HepG2 (cell line): ENCODE measurements around the gene ADAMTS17. TPM values are rescaled to one million over a fixed set of nuclear protein-coding genes. Genes with fewer than 3 reads are reported as not detected.

ENCODE experiments used
- ATAC-seq: fragments of 200-7000 bp; cut with Tn5 transposase; 3 replicates; pipeline ENCODE4 v1.9.1; 2020; ENCODE audit warnings: mild to moderate bottlenecking, moderate library complexity
- BruUV-seq: library from RNA; stranded (reverse); fragments of 400-500 nt; replicated peaks from 2 replicates; lab custom pipeline; 2021; lab: Mats Ljungman, UMichigan
- CTCF ChIA-PET: fragments of 300-600 bp; formaldehyde crosslinking; extraction: SDS; loops from one replicate; lab custom pipeline; 2021; ENCODE audit warnings: low total read pairs, inconsistent platforms, low intra/inter-chr PET ratio; lab: Yijun Ruan, JAX
- POLR2A ChIA-PET: fragments of 350-600 bp; sonication (Branson Sonifier 250); formaldehyde crosslinking; loops from one replicate; lab custom pipeline; 2020; ENCODE audit warnings: antibody characterized with exemption, inconsistent platforms; lab: Yijun Ruan, JAX
- DNase-seq: peaks from one replicate; pipeline ENCODE4 v3.0.0-alpha.2; 2015; ENCODE audit warnings: low spot score
- FAIRE-seq: peaks from 3 replicates; lab custom pipeline; 2011; peaks lifted over from hg19 to GRCh38; lab: Jason Lieb, UNC
- H2AFZ ChIP-seq: one replicate; pipeline ENCODE4 v1.6.1; 2011; ENCODE audit warnings: low read length, inconsistent platforms
- H3K27ac ChIP-seq: fragments of 300-600 bp; 3 replicates; pipeline ENCODE4 v1.8.0; 2011; ENCODE audit warnings: mixed run types, mild to moderate bottlenecking, mixed read lengths, low read length, inconsistent platforms; ENCODE audit not compliant: insufficient read depth; ENCODE audit errors: extremely low read length
- H3K27me3 ChIP-seq, 2 experiments: fragments of 200-600 bp in 1 of 2; 2 replicates in 1 of 2; 3 replicates in 1 of 2; pipeline versions ENCODE4 v1.6.0 to v1.8.0; 2011; ENCODE audit warnings: low read length in 2 of 2, mild to moderate bottlenecking in 2 of 2, moderate library complexity in 2 of 2, inconsistent platforms in 1 of 2; ENCODE audit not compliant: insufficient read depth in 2 of 2, control insufficient read depth in 1 of 2
- H3K36me3 ChIP-seq, 2 experiments: fragments of 200-600 bp in 1 of 2; replicated peaks in 1 of 2; 2 replicates in 1 of 2; 3 replicates in 1 of 2; pipeline versions ENCODE4 v1.5.1 to v1.8.0; 2011; ENCODE audit warnings: low read length in 2 of 2, inconsistent platforms in 1 of 2; ENCODE audit not compliant: insufficient read depth in 2 of 2, control insufficient read depth in 1 of 2
- H3K4me1 ChIP-seq: 2 replicates; pipeline ENCODE4 v1.5.1; 2012; ENCODE audit warnings: low read length, inconsistent platforms; ENCODE audit not compliant: insufficient read depth
- H3K4me2 ChIP-seq: 2 replicates; pipeline ENCODE4 v1.6.0; 2011; ENCODE audit warnings: low read depth, low read length, inconsistent platforms
- H3K4me3 ChIP-seq, 3 experiments: fragments of 200-600 bp in 1 of 3; sonication (generic), shearing (Covaris generic) in 1 of 3; replicated peaks in 1 of 3; 2 replicates each; pipeline ENCODE4 v1.5.1; 2011 to 2016; ENCODE audit warnings: low read length in 3 of 3, inconsistent platforms in 2 of 3, low read depth in 2 of 3, mild to moderate bottlenecking in 2 of 3, control low read depth in 1 of 3, mixed read lengths in 1 of 3; ENCODE audit not compliant: insufficient read depth in 1 of 3
- H3K79me2 ChIP-seq: one replicate; pipeline ENCODE4 v1.6.1; 2011; ENCODE audit warnings: low read length, inconsistent platforms; ENCODE audit not compliant: insufficient read depth
- H3K9ac ChIP-seq: 2 replicates; pipeline ENCODE4 v1.6.0; 2011; ENCODE audit warnings: mild to moderate bottlenecking, low read depth, low read length, inconsistent platforms; ENCODE audit not compliant: insufficient read depth
- H3K9me3 ChIP-seq: 2 replicates; pipeline ENCODE4 v1.5.1; 2012; ENCODE audit warnings: mild to moderate bottlenecking, low read length
- H4K20me1 ChIP-seq: 2 replicates; pipeline ENCODE4 v1.6.0; 2011; ENCODE audit warnings: inconsistent platforms, mild to moderate bottlenecking, low read length, moderate library complexity; ENCODE audit not compliant: insufficient read depth
- ARNT ChIP-seq: fragments of 450-650 bp; IDR thresholded peaks from 2 replicates; pipeline ENCODE4 v1.6.1; 2017
- ATF3 ChIP-seq: sonication (generic); formaldehyde crosslinking; IDR thresholded peaks from 2 replicates; pipeline ENCODE4 v1.4.0; 2020; ENCODE audit warnings: missing genetic modification reagents
- CREM ChIP-seq, 2 experiments: sonication (generic) in 1 of 2; formaldehyde crosslinking in 1 of 2; IDR thresholded peaks; 2 replicates each; pipeline versions ENCODE4 v1.4.0 to v1.6.1; 2016 to 2020; ENCODE audit warnings: antibody characterized with exemption in 1 of 2, mild to moderate bottlenecking in 1 of 2, missing genetic modification reagents in 1 of 2
- CTCF ChIP-seq: sonication (generic); formaldehyde crosslinking; IDR thresholded peaks from 2 replicates; pipeline ENCODE4 v1.5.0; 2020; ENCODE audit warnings: mild to moderate bottlenecking, missing genetic modification reagents, moderate library complexity
- FUBP1 ChIP-seq: sonication (generic); formaldehyde crosslinking; IDR thresholded peaks from 2 replicates; pipeline ENCODE4 v1.5.1; 2020; ENCODE audit warnings: missing genetic modification reagents, mild to moderate bottlenecking, borderline replicate concordance
- KDM1A ChIP-seq: IDR thresholded peaks from 2 replicates; pipeline ENCODE4 v1.6.1; 2016; ENCODE audit warnings: missing compliant biosample characterization
- RFXANK ChIP-seq: IDR thresholded peaks from 2 replicates; pipeline ENCODE4 v1.6.1; 2016
- RORA ChIP-seq: sonication (generic); formaldehyde crosslinking; IDR thresholded peaks from 2 replicates; pipeline ENCODE4 v1.5.0; 2020; ENCODE audit warnings: mild to moderate bottlenecking, missing genetic modification reagents, moderate library complexity
- SIN3A ChIP-seq: IDR thresholded peaks from 2 replicates; pipeline ENCODE4 v1.6.1; 2011; ENCODE audit warnings: low read depth, mild to moderate bottlenecking, control low read depth, low read length, borderline replicate concordance
- ZNF264 ChIP-seq: sonication (generic); formaldehyde crosslinking; IDR thresholded peaks from 2 replicates; pipeline ENCODE4 v1.4.0; 2020; ENCODE audit warnings: missing genetic modification reagents
- ZNF3 ChIP-seq: IDR thresholded peaks from 2 replicates; pipeline ENCODE4 v1.7.0; 2017; ENCODE audit warnings: inconsistent platforms
- WGBS: methylation state at CpG from one replicate; pipeline ENCODE4 v1.1.6; 2017; ENCODE audit warnings: low lambda C conversion rate; 5-methylcytosine and 5-hydroxymethylcytosine counted together
- in situ Hi-C: cut with HindIII; loops from 2 replicates; pipeline ENCODE4 v1.10.0; 2017; ENCODE audit warnings: low pct_unique_long_range_greater_than_20kb; ENCODE audit not compliant: extremely low pct_ligation_motif_present
- intact Hi-C: fragments of 100-400 bp; cut with micrococcal nuclease; formaldehyde crosslinking; loops from one replicate; pipeline ENCODE4 v1.10.0; 2022; ENCODE audit not compliant: unreplicated experiment
- polyA plus RNA-seq, 8 experiments: library from polyadenylated mRNA; depleted of rRNA in 3 of 8; stranded (reverse) in 7 of 8; unstranded in 1 of 8; fragments of >200 nt; fragmentation: Illumina TruSeq in 4 of 8; extraction: Trizol in 4 of 8; gene quantifications; 2 replicates each; pipeline versions ENCODE4 v1.2.1 to v1.2.3, GENCODE V29; 2011 to 2016; ENCODE audit warnings: low read depth in 4 of 8, missing spikeins in 1 of 8, mixed read lengths in 1 of 8; ENCODE audit not compliant: insufficient read depth in 1 of 8
- total RNA-seq, 5 experiments: library from RNA; depleted of rRNA; stranded (reverse); fragments of >200 nt; fragmentation: Illumina TruSeq; extraction: Trizol; gene quantifications; 2 replicates each; pipeline ENCODE4 v1.2.3, GENCODE V29; 2016; ENCODE audit warnings: low read depth in 1 of 5
- TF ChIP-seq, protein P1 (sequence below): sonication (generic); formaldehyde crosslinking; conservative IDR thresholded peaks from 2 replicates; pipeline ENCODE4 v1.8.1; 2023; ENCODE audit warnings: missing genetic modification reagents
- TF ChIP-seq, protein P2 (sequence below): IDR thresholded peaks from 2 replicates; pipeline ENCODE4 v1.6.1; 2016; ENCODE audit warnings: missing compliant biosample characterization, missing genetic modification reagents, borderline replicate concordance
- TF ChIP-seq, protein P3 (sequence below): sonication (generic); formaldehyde crosslinking; IDR thresholded peaks from 2 replicates; pipeline ENCODE4 v1.4.0; 2020; ENCODE audit warnings: mild to moderate bottlenecking, missing genetic modification reagents

Gene ADAMTS17
- total and polyA plus RNA-seq, 2 of the 13 experiments (the other 11 are each of a cell fraction or from before 2014, with no cell fraction given): 0.02 to 0.04 TPM

- Histone ChIP-seq H3K4me2 (no peak overlapping the region), H3K9me3 (no peaks in the 10 kb centered on the region), H4K20me1 (no peaks in the 10 kb centered on the region), H3K4me1 (peaks cover 14% of the 10 kb centered on the region), H3K9ac (no peak overlapping the region), H3K27me3 (peaks cover 2 to 31% of the 10 kb centered on the region in 2 experiments), H3K4me3 (no peak overlapping the region), H3K79me2 (no peaks in the 10 kb centered on the region), H2AFZ (no peak overlapping the region)
- no peak for DNase-seq
- POLR2A ChIA-PET: no interaction called here
- CTCF ChIA-PET: interaction anchor here (1.9 kb wide), 1 partner anchor 40 kb away, joined by 12 read pairs; no protein-coding TSS in a partner anchor
- no peak for ATAC-seq
- in situ Hi-C loops: loop anchor here (25.0 kb wide), 2 partner anchors 406 to 1081 kb away; partner anchors contain the start of gene LRRC28
- FAIRE-seq: no peak
- WGBS: 45% methylated on average over 3 of the region's 3 CpGs
- intact Hi-C loops: loop anchor here (5.0 kb wide), 1 partner anchor 39 kb away; no protein-coding TSS in a partner anchor
- TF ChIP-seq, protein P1, sequence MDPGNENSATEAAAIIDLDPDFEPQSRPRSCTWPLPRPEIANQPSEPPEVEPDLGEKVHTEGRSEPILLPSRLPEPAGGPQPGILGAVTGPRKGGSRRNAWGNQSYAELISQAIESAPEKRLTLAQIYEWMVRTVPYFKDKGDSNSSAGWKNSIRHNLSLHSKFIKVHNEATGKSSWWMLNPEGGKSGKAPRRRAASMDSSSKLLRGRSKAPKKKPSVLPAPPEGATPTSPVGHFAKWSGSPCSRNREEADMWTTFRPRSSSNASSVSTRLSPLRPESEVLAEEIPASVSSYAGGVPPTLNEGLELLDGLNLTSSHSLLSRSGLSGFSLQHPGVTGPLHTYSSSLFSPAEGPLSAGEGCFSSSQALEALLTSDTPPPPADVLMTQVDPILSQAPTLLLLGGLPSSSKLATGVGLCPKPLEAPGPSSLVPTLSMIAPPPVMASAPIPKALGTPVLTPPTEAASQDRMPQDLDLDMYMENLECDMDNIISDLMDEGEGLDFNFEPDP: no peak
- TF ChIP-seq CREM (IDR thresholded peaks at IDR 0.05) (no peak), CREM (CRISPR knock-in tag; IDR thresholded peaks at IDR 0.05) (no peak), CTCF (CRISPR knock-in tag) (no peak), ATF3 (CRISPR knock-in tag) (no peak), RORA (no peak), RFXANK (CRISPR knock-in tag) (no peak), ARNT (no peak), ZNF264 (CRISPR knock-in tag) (no peak), KDM1A (CRISPR knock-in tag) (no peak), FUBP1 (CRISPR knock-in tag) (no peak), SIN3A (no peak), ZNF3 (no peak)
- TF ChIP-seq, protein P2, sequence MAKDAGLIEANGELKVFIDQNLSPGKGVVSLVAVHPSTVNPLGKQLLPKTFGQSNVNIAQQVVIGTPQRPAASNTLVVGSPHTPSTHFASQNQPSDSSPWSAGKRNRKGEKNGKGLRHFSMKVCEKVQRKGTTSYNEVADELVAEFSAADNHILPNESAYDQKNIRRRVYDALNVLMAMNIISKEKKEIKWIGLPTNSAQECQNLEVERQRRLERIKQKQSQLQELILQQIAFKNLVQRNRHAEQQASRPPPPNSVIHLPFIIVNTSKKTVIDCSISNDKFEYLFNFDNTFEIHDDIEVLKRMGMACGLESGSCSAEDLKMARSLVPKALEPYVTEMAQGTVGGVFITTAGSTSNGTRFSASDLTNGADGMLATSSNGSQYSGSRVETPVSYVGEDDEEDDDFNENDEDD: no peak
- TF ChIP-seq, protein P3, sequence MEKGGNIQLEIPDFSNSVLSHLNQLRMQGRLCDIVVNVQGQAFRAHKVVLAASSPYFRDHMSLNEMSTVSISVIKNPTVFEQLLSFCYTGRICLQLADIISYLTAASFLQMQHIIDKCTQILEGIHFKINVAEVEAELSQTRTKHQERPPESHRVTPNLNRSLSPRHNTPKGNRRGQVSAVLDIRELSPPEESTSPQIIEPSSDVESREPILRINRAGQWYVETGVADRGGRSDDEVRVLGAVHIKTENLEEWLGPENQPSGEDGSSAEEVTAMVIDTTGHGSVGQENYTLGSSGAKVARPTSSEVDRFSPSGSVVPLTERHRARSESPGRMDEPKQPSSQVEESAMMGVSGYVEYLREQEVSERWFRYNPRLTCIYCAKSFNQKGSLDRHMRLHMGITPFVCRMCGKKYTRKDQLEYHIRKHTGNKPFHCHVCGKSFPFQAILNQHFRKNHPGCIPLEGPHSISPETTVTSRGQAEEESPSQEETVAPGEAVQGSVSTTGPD: no peak
- TF ChIP-seq, all 625 proteins: peak for 0
- Histone ChIP-seq H3K36me3 (no peaks in the 10 kb centered on the region), H3K27ac (no peak overlapping the region)
- no TSS peak for BruUV-seq
Measured at GRCh38 chr15:100343251-100343650, 1.5 kb upstream of the ADAMTS17 start.
